Neural cell (in vitro differentiated cells): ENCODE measurements around the gene SH3TC2. TPM values are rescaled to one million over a fixed set of nuclear protein-coding genes. Genes with fewer than 3 reads are reported as not detected.

Experiments used
- H2AFZ ChIP-seq: fragments of 200-600, 300-800 bp; sonication (generic), shearing (Covaris generic); 2 replicates; pipeline ENCODE4 v1.6.0; 2014; ENCODE audit warnings: low read depth, mild to moderate bottlenecking, antibody characterized with exemption, low read length, moderate library complexity
- H3F3A ChIP-seq: fragments of 200-600 bp; shearing (Covaris generic); 2 replicates; pipeline ENCODE4 v1.6.1; 2016; ENCODE audit warnings: mild to moderate bottlenecking, moderate library complexity, mixed read lengths, antibody characterized with exemption, low read length; ENCODE audit not compliant: insufficient read depth, poor library complexity, severe bottlenecking
- H3K27ac ChIP-seq: fragments of 200-600, 300-800 bp; sonication (generic), shearing (Covaris generic); 2 replicates; pipeline ENCODE4 v1.5.1; 2014; ENCODE audit warnings: mild to moderate bottlenecking, low read length, moderate library complexity
- H3K27me3 ChIP-seq: fragments of 300-800, 200-600 bp; sonication (generic), shearing (Covaris generic); 2 replicates; pipeline ENCODE4 v1.6.0; 2014; ENCODE audit warnings: mild to moderate bottlenecking, low read depth, low read length, moderate library complexity; ENCODE audit not compliant: insufficient read depth
- H3K36me3 ChIP-seq: fragments of 300-800, 200-600 bp; sonication (generic), shearing (Covaris generic); 2 replicates; pipeline ENCODE4 v1.5.1; 2014; ENCODE audit warnings: mild to moderate bottlenecking, antibody characterized with exemption, low read length, moderate library complexity; ENCODE audit not compliant: insufficient read depth
- H3K4me2 ChIP-seq: fragments of 300-800, 200-600 bp; sonication (generic), shearing (Covaris generic); 2 replicates; pipeline ENCODE4 v1.6.0; 2014; ENCODE audit warnings: mild to moderate bottlenecking, low read length
- H3K4me3 ChIP-seq: fragments of 300-800, 200-600 bp; sonication (generic), shearing (Covaris generic); 2 replicates; pipeline ENCODE4 v1.5.1; 2014; ENCODE audit warnings: mild to moderate bottlenecking, low read length, moderate library complexity
- H3K79me2 ChIP-seq: fragments of 200-600 bp; shearing (Covaris generic); replicated peaks from 2 replicates; pipeline ENCODE4 v1.6.0; 2014; ENCODE audit warnings: mild to moderate bottlenecking, low read length, moderate library complexity; ENCODE audit not compliant: insufficient read depth
- H3K9ac ChIP-seq: fragments of 300-800, 200-600 bp; sonication (generic), shearing (Covaris generic); 2 replicates; pipeline ENCODE4 v1.6.1; 2016; ENCODE audit warnings: mild to moderate bottlenecking, low read length, mixed read lengths
- H3K9me2 ChIP-seq: fragments of 200-600 bp; shearing (Covaris generic); 2 replicates; pipeline ENCODE4 v1.6.1; 2016; ENCODE audit warnings: mild to moderate bottlenecking, low read length, mixed read lengths; ENCODE audit not compliant: insufficient read depth
- H3K9me3 ChIP-seq: fragments of 200-600, 300-800 bp; sonication (generic), shearing (Covaris generic); 2 replicates; pipeline ENCODE4 v1.6.1; 2016; ENCODE audit warnings: mild to moderate bottlenecking, mixed run types, low read length, moderate library complexity, mixed read lengths
- H4K20me1 ChIP-seq: fragments of 200-600 bp; shearing (Covaris generic); 2 replicates; pipeline ENCODE4 v1.6.1; 2016; ENCODE audit warnings: mild to moderate bottlenecking, mixed run types; ENCODE audit not compliant: insufficient read depth
- CTCF ChIP-seq: fragments of 450-650 bp; IDR thresholded peaks from 2 replicates; pipeline ENCODE4 v1.5.1; 2014; ENCODE audit warnings: antibody characterized with exemption, mild to moderate bottlenecking, moderate library complexity; ENCODE audit not compliant: poor library complexity, severe bottlenecking
- EP300 ChIP-seq: fragments of 450-650 bp; conservative IDR thresholded peaks from 2 replicates; pipeline ENCODE4 v1.6.1; 2014; ENCODE audit warnings: antibody characterized with exemption, mild to moderate bottlenecking, moderate library complexity; ENCODE audit not compliant: poor library complexity, severe bottlenecking
- EZH2 ChIP-seq: fragments of 200-600, 300-800 bp; shearing (Covaris generic), sonication (generic); IDR thresholded peaks from 2 replicates; pipeline ENCODE4 v1.6.1; 2014; ENCODE audit warnings: antibody characterized with exemption, low read length, borderline replicate concordance, mild to moderate bottlenecking; ENCODE audit not compliant: insufficient read depth, poor library complexity, severe bottlenecking
- MXI1 ChIP-seq: fragments of 450-650 bp; conservative IDR thresholded peaks from 2 replicates; pipeline ENCODE4 v1.6.1; 2014; ENCODE audit warnings: antibody characterized with exemption, mild to moderate bottlenecking; ENCODE audit not compliant: poor library complexity, severe bottlenecking
- POLR2AphosphoS5 ChIP-seq: IDR thresholded peaks from 2 replicates; pipeline ENCODE4 v1.6.1; 2012
- RAD21 ChIP-seq: fragments of 450-650 bp; conservative IDR thresholded peaks from 2 replicates; pipeline ENCODE4 v1.6.1; 2014; ENCODE audit warnings: antibody characterized with exemption, mild to moderate bottlenecking, moderate library complexity
- REST ChIP-seq: IDR thresholded peaks from 2 replicates; pipeline ENCODE4 v1.6.1; 2012; ENCODE audit warnings: borderline replicate concordance
- SMC3 ChIP-seq: fragments of 450-650 bp; conservative IDR thresholded peaks from 2 replicates; pipeline ENCODE4 v1.6.1; 2014; ENCODE audit warnings: antibody characterized with exemption, mild to moderate bottlenecking, moderate library complexity; ENCODE audit not compliant: poor library complexity
- TAF1 ChIP-seq: IDR thresholded peaks from 2 replicates; pipeline ENCODE4 v1.6.1; 2012; ENCODE audit warnings: low read depth
- polyA plus RNA-seq: library from polyadenylated mRNA; depleted of rRNA; stranded (reverse); fragments of >200 nt; gene quantifications from 2 replicates; pipeline ENCODE4 v1.2.3, GENCODE V29; 2014

Gene SH3TC2
- polyA plus RNA-seq, 1 donor from 2014 or later, result not detected

- Histone ChIP-seq H3K27me3 (no peaks in the 10 kb centered on the region), H3F3A (no peaks in the 10 kb centered on the region), H3K4me2 (no peak overlapping the region), H3K9me3 (no peaks in the 10 kb centered on the region), H4K20me1 (no peaks in the 10 kb centered on the region), H3K27ac (no peak overlapping the region), H3K4me3 (no peak overlapping the region), H2AFZ (no peak overlapping the region), H3K79me2 (no peaks in the 10 kb centered on the region), H3K9ac (no peak overlapping the region), H3K9me2 (no peaks in the 10 kb centered on the region), H3K36me3 (no peaks in the 10 kb centered on the region)
- TF ChIP-seq SMC3 (no peak), RAD21 (no peak), EP300 (no peak), TAF1 (no peak), EZH2 (no peak), POLR2AphosphoS5 (no peak), MXI1 (no peak), CTCF (no peak), REST (no peak)
Observed at GRCh38 chr5:149083846-149084245, 21.0 kb upstream of the SH3TC2 start.

- Histone ChIP-seq H3K4me2 (no peak overlapping the region), H3K9me3 (no peaks in the 10 kb centered on the region), H4K20me1 (no peaks in the 10 kb centered on the region), H3K9me2 (no peaks in the 10 kb centered on the region), H3K4me3 (no peak overlapping the region), H2AFZ (no peak overlapping the region), H3K36me3 (no peaks in the 10 kb centered on the region), H3K79me2 (no peaks in the 10 kb centered on the region), H3K9ac (no peak overlapping the region), H3K27ac (no peak overlapping the region), H3K27me3 (no peaks in the 10 kb centered on the region), H3F3A (no peaks in the 10 kb centered on the region)
- TF ChIP-seq EP300 (no peak), CTCF (no peak), SMC3 (no peak), POLR2AphosphoS5 (no peak), EZH2 (no peak), REST (no peak), TAF1 (no peak), RAD21 (no peak), MXI1 (no peak)
Observed at GRCh38 chr5:149082271-149082670, 19.4 kb upstream of the SH3TC2 start.
